Tibial nerve (tissue), 4 donors: ENCODE data around the gene ANKS1A. TPM values are rescaled to one million over a fixed set of nuclear protein-coding genes. Genes with fewer than 3 reads are reported as not detected.

Source experiments
- DNase-seq, 2 donors: peaks; one replicate each; pipeline ENCODE4 v3.0.0-alpha.2; 2019; ENCODE audit warnings: low spot score in 2 of 2
- H3K27ac ChIP-seq, 4 donors: fragments of 200-600 bp; sonication (generic) in 3 of 4; one replicate each; pipeline ENCODE4 v1.5.1; 2017 to 2019; ENCODE audit warnings: mild to moderate bottlenecking in 1 of 4
- H3K27me3 ChIP-seq, 2 donors: fragments of 200-600 bp; sonication (generic) in 1 of 2; one replicate each; pipeline versions ENCODE4 v1.5.1 to v1.6.0; 2017 to 2019
- H3K36me3 ChIP-seq, 3 donors: fragments of 200-600 bp; sonication (generic); one replicate each; pipeline ENCODE4 v1.5.1; 2018 to 2019
- H3K4me1 ChIP-seq, 4 donors: fragments of 200-600 bp; sonication (generic) in 3 of 4; one replicate each; pipeline ENCODE4 v1.5.1; 2017 to 2019
- H3K4me3 ChIP-seq, 4 donors: fragments of 200-600 bp; sonication (generic) in 3 of 4; one replicate each; pipeline ENCODE4 v1.5.1; 2017 to 2019; ENCODE audit warnings: mild to moderate bottlenecking in 1 of 4, moderate library complexity in 1 of 4
- H3K9me3 ChIP-seq, 4 donors: fragments of 200-600 bp; sonication (generic) in 3 of 4; one replicate each; pipeline ENCODE4 v1.5.1; 2017 to 2019
- CTCF ChIP-seq, 5 experiments: fragments of 200-600 bp in 3 of 5; fragments of 450-650 bp in 2 of 5; sonication (generic) in 3 of 5; IDR thresholded peaks; one replicate each; pipeline ENCODE4 v1.5.1; 2016 to 2019; ENCODE audit warnings: antibody characterized with exemption in 5 of 5, mild to moderate bottlenecking in 3 of 5, moderate library complexity in 2 of 5
- EP300 ChIP-seq, 2 donors: sonication (generic); formaldehyde crosslinking; IDR thresholded peaks; one replicate each; pipeline ENCODE4 v1.6.1; 2017; ENCODE audit warnings: antibody characterized with exemption in 2 of 2, mild to moderate bottlenecking in 1 of 2
- POLR2A ChIP-seq, 2 donors: fragments of 450-650 bp; IDR thresholded peaks; one replicate each; pipeline ENCODE4 v1.6.1; 2017; ENCODE audit warnings: antibody characterized with exemption in 2 of 2, mild to moderate bottlenecking in 2 of 2, moderate library complexity in 2 of 2
- WGBS, 2 donors: methylation state at CpG; one replicate each; pipeline ENCODE4 v1.1.5; 2018; 5-methylcytosine and 5-hydroxymethylcytosine counted together
- total RNA-seq, 4 donors: library from RNA; depleted of rRNA; stranded (reverse); fragments of >200 nt; gene quantifications; one replicate each; pipeline ENCODE4 v1.1.0, GENCODE V29; 2016

The ANKS1A gene
- total RNA-seq, 4 donors from 2014 or later, result 39.3 to 55.9 (median 44.0) TPM

DNA sequence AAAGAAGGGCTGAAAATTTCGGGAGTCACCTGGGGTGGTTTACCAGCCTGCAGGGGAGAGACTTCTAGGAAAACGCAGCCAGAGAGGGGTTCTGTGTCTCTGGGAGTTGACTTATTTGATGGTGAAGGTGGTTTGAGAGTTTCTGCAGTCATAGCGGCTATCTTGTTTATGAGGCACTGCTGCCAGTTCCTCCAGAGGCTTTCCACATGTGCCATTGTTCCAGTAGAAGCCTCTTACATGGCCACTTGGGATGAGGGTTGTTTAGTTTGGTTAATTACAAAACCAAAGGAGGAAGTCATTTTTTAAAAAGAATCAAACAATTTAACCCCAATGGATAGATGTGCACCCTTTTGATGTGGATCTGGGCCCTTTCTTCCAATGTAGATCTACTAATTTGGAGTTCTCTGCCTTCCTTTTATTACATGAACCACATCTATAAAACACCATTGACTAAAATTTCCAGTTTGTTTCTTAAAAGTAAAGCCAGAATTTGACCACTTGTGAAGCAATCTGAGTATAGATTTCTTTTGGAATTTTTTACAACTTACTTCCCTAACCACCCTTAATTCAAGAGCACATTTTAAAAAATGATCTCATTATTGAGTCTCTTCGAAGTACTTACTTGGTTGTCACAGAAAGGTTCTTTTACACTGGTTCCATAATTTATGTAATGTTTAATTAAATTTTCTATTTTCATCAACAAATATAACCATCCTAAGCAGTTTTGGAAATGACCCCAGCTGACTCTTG is 154.5 kb downstream of the ANKS1A start:
- Histone ChIP-seq H3K4me3 (no peak overlapping the region), H3K36me3 (no peaks in the 10 kb centered on the region), H3K27me3 (no peaks in the 10 kb centered on the region), H3K27ac (peak overlapping the region; percentile 26 to 93 (median 82)), H3K9me3 (no peaks in the 10 kb centered on the region), H3K4me1 (peaks cover 5 to 100% (median 83%) of the 10 kb centered on the region in 4 donors)
- TF ChIP-seq POLR2A (IDR thresholded peaks at IDR 0.05), result no peak
- TF ChIP-seq EP300 (IDR thresholded peaks at IDR 0.05), result no peak
- TF ChIP-seq CTCF (IDR thresholded peaks at IDR 0.05), result no peak
- WGBS, 2 donors, result 69 to 80% methylated on average over 4 of the region's 4 CpGs
- no peak for DNase-seq

DNA sequence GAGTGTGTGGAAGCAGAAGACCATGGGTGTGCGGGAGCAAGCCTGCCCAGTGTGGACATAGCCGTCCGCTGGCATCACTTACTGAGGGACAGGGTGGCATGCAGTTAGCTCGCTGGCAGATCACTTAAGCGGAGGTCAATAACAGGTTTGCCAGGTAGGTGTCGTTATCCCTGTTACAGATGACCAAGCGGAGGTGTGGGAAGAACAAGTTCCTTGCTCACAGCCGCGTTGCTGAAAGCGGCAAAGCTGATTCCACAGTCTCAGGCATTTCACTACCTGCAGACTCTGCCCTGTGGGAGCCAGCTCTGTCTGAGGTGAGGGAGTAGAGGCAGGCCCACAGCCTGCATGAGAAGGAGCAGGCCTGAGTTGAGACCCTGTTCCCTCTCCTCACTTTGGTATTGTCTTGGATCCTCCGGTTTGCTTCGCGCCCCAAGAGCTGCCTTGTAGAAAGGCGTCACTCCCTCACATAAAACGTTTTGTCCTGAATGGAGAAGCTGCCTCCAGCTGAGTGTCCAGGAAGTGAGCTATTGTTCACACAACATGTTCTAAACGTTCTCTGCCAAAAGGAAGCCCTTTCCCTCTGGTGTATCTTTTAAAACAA is 155.2 kb downstream of the ANKS1A start:
- 59 to 61% methylated on average over 16 of the region's 16 CpGs for WGBS, 2 donors
- no peak for DNase-seq

DNA sequence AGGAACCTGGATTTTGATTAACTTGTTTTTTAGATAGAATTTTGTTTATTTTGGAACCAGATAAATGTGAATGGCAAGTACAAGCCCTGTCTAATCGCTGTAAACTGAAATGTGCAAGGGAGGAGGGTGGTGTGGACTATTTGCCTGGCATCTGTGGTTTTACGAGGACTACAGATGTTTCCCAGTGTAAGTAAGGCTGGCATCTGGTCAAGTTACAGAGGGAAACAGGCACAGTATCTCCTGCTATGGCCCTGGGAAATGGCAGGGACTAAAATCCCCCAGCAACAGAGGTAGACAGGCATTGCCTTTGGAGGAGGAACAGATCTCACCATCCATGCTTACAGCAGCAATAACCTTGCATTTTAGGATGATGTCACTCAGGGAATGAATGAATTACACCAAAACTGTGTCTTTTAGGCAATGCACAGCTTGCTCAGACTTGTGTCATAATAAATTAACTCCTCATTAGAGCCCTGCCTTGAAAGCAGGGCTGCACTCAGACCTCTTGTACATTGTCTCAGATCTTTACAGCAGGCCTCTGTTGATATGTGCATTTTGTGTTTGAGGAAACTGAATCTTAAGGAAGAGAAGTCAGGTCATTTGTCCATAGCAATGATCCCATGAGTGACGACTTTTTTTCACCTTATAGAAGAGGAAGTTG is 155.8 kb downstream of the ANKS1A start:
- H3K27ac ChIP-seq, result peak overlapping the region; percentile 74 to 93 (median 86)
- no peaks in the 10 kb centered on the region for H3K27me3 ChIP-seq
- no peak for DNase-seq
- H3K4me3 ChIP-seq, result no peak overlapping the region
- H3K9me3 ChIP-seq, result no peaks in the 10 kb centered on the region
- no peak for TF ChIP-seq CTCF (IDR thresholded peaks at IDR 0.05)
- TF ChIP-seq EP300 (IDR thresholded peaks at IDR 0.05), result peak in 1 of 2 donors; percentile 57
- whole genome bisulfite sequencing, 2 donors, result 41 to 43% methylated on average over 3 of the region's 3 CpGs
- H3K4me1 ChIP-seq, result peaks cover 5 to 100% (median 87%) of the 10 kb centered on the region in 4 donors
- no peaks in the 10 kb centered on the region for H3K36me3 ChIP-seq

More for the DNA sequence above, 155.2 kb downstream of the ANKS1A start:
- Histone ChIP-seq H3K36me3 (no peaks in the 10 kb centered on the region), H3K4me1 (peaks cover 5 to 100% (median 87%) of the 10 kb centered on the region in 4 donors), H3K27ac (peak overlapping the region; percentile 26 to 93 (median 82)), H3K9me3 (no peaks in the 10 kb centered on the region), H3K27me3 (no peaks in the 10 kb centered on the region), H3K4me3 (no peak overlapping the region)
- TF ChIP-seq EP300 (IDR thresholded peaks at IDR 0.05), result peak; percentile 50 to 74
- no peak for TF ChIP-seq POLR2A (IDR thresholded peaks at IDR 0.05)

DNA sequence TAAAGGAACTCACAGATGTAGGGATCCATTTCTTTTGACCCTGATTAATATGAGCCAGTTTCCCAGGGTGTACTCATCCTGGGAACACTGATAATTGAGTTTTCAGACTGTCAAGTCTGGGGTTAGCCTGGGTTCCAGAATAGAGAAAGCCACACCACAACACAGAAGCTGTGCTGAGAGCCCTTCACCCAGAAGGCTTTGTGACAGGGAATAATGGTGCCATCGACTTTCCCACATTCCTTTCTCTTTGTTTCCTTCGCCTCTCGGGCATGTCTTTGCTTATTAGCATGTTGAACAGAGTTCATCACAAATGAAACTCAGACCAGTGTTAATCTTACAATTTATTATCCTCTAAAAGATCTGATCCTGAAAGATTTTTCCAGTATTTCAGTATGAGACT is 157.0 kb downstream of the ANKS1A start:
- Histone ChIP-seq H3K27me3 (no peaks in the 10 kb centered on the region), H3K4me1 (peaks cover 0 to 100% (median 88%) of the 10 kb centered on the region in 4 donors), H3K27ac (peak overlapping the region; percentile 74 to 93 (median 86)), H3K4me3 (no peak overlapping the region), H3K36me3 (no peaks in the 10 kb centered on the region), H3K9me3 (no peaks in the 10 kb centered on the region)
- no peak for DNase-seq
- TF ChIP-seq CTCF (IDR thresholded peaks at IDR 0.05), result no peak
- WGBS, 2 donors, result 42 to 44% methylated on average over 3 of the region's 3 CpGs

DNA sequence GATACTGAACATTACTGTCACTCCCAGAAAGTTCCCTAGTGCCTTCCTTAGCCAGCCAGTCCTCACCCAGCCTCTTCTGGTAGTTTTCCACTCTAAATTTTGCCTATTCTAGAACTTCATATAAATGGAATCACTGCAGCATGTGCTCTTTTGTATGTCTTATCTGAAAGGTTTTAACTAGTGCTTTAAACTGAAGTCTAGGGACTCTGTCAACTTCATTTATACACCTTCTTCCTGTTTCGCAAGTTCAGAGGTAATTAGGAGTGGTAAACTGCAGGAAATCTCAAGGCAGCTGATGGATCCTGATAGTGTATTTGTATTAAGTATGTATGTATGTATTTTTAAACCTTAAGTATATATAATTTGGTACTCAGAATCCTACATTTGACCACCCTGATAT is 157.8 kb downstream of the ANKS1A start:
- peaks cover 0 to 100% (median 87%) of the 10 kb centered on the region in 4 donors for H3K4me1 ChIP-seq
- H3K9me3 ChIP-seq, result no peaks in the 10 kb centered on the region
- no peaks in the 10 kb centered on the region for H3K27me3 ChIP-seq
- H3K27ac ChIP-seq, result peak overlapping the region; percentile 74 to 93 (median 86)
- 63 to 69% methylated on average over 1 of the region's 1 CpG for WGBS, 2 donors
- H3K36me3 ChIP-seq, result no peaks in the 10 kb centered on the region
- TF ChIP-seq EP300 (IDR thresholded peaks at IDR 0.05) (no peak), POLR2A (IDR thresholded peaks at IDR 0.05) (no peak), CTCF (IDR thresholded peaks at IDR 0.05) (no peak)
- no peak overlapping the region for H3K4me3 ChIP-seq
- DNase-seq, result no peak
